Midbrain (tissue), 1 donor: ENCODE results near the gene PIP5KL1.

Source experiments
- DNase-seq: peaks from one replicate; lab custom pipeline; 2025; lab: John Stamatoyannopoulos, UW

The PIP5KL1 gene

GRCh38 chr9:127968700-127969383 is 38.3 kb upstream of the PIP5KL1 start:
- peak; percentile 54 for DNase-seq

DNA sequence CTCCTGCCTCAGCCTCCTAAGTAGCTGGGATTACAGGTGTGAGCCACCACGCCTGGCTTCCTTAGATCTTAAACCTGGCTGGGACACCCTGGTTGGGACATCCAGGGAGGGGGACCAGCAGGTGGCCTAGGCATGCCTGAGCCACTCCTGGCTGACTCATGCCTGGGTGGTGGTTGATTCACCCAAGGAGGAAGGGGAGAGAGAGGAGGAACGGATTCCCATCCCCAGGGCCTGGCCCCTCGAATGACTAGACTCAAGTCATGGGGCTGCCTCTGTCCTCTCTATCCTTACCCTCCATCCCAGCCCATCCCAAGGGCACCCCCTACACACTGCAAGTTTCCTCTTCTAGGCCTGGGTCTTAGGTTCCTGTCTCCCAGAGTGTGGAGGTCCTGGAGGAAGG is 37.5 kb upstream of the PIP5KL1 start:
- no peak for DNase-seq

DNA sequence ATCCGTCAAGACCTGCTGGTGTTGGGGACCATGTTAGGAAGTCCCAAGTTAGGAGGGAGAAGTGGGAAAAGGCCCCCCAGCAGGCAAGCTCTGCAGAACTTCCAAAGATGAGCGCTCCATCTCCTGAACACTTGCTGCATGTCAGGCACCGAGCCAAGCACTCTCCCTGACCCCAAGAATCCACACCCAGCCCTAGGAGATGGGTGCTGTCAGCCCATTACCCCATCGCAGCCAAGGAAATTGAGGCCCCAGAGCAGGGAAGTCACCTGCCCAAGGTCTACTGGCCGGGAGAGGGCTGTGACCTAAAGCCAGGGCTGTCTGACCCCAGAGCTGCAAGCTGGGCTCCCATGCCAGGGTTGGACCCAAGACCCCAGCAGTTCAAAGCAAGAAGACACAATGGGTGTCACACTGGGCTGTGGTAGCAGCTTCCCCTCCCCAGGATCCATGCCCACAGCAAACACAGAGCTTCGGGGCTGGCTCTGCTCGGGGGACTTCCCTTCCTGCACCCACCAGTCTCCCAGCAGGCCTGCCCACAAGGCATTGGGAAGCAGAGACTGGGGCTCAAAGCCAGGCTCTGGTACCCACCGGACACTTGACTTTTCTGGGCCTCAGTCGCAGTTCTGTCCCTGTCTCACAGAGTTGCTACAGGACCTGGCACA is 36.7 kb upstream of the PIP5KL1 start:
- DNase-seq, result no peak

DNA sequence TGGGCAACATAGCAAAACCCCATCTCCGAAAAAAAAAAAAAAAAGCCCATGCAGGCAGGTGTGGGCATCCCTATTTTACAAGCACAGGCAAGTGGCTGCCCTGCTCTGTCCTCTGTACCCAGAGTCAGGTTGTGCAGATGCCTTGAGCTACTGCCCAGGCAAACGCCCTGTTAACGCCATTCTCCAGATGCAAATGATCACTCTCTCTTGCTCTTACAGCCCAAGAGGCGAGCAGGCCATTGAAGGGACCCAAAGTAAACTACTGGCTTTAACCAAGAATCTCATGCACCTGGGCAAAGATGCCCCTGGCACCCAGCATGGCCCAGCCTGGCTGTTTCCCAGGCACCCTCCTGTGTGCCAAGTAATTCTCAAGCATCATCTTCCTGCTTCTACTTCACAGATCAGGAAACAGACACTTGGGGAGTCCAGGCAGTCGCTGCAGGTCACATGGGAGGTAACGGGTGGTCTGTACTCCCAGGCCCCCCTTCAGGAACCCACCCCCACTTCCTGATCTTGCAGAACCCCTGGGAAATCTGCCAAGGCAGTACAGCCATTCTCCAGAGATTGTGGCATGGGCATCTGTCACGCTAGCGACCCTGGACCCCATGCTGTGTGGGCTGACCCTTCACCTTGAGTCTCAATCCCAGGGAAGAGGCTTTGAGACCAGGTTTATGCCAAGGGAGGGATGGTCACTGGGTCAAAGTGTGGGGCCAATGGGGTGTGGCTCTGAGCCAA is 36.0 kb upstream of the PIP5KL1 start:
- no peak for DNase-seq

GRCh38 chr9:127965953-127966352 is 35.4 kb upstream of the PIP5KL1 start:
- no peak for DNase-seq

- DNase-seq, result no peak
Observed at GRCh38 chr9:127963359-127964064, 32.9 kb upstream of the PIP5KL1 start.

DNA sequence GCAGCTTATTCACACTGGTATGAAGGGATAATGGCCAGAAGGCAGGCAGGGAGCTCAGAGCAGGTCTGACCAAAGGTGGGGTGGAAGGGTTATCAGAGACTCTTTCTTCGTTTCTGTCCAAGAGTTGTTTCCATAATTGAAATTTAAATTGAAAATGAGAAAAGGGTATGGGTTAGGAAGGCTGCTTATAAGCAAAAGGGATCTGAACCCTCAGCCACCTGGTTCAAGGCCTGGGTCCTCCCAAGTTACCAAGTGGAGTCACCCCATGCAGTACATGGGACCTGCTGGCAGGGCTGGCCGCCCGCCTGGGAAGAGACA is 32.4 kb upstream of the PIP5KL1 start:
- no peak for DNase-seq

GRCh38 chr9:127962278-127962677 is 31.7 kb upstream of the PIP5KL1 start:
- DNase-seq, result no peak

DNA sequence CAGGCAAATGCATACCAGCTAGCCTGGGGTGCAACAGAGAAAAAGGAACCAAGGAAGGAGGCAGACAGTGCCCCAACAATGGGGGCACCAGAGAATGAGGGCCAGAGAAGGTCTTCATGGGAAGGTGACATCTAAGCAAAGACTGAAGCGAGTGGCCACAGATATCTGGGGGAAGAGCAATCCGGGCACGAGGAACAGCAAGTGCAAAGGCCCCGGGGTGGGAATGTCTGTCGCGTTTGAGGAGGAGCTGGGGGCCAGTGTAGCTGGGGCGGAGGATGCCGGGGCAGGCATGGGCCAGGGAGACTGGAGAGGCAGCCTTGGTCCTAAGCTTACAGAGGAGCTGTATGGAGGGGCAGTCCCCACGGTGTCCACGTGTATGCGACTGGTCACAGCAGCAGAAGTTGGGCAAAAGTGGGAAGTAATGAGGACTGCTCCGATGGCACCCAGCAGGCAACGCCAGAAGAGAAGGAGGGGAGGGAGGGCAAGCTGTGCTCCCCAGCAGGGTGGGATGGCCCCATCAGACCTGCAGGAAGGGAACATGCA is 31.1 kb upstream of the PIP5KL1 start:
- no peak for DNase-seq

DNA sequence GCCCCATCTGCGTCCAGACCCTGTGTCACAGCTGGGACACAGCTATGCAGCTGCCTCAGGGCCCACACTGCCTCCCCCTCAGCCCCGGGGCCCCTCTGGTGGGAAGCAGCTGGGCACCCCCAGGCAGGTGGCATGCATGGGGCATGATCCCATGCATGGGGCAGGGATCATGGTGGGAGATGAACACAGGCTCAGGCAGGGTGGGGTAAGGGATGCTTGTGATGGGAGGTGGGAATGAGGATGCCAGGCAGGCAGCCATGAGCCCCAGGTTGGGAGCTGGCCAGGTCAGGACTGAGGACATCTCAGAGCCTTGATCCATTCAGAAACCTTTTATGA is 30.5 kb upstream of the PIP5KL1 start:
- no peak for DNase-seq

- DNase-seq, result no peak
Observed at GRCh38 chr9:127960410-127961154, 30.0 kb upstream of the PIP5KL1 start.

DNA sequence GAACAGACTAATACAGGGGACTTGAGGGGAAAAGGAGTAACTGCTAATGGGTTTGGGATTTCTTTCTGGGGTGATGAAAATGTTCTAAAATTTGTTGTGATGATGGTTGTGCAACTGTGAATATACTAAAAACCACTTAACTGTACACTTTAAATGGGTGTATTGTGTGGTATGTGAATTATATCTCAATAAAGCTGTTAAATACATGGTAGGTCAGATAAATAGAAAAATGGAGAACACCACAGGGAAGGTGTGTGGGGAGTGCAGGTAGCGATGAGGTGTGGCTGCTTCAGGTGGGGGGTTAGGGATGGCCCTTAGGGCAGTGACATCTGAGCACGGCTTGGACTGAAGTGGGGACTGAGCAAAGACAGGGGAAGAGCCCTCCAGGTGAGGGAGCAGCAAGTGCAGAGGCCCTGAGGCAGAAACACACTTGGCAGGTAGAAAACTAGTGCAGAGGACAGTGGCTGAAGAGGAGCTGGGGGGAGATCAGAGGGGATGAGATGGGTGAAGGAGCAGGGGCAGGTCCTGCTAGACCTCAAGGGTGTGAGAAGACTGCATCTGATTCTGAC is 29.3 kb upstream of the PIP5KL1 start:
- no peak for DNase-seq

DNA sequence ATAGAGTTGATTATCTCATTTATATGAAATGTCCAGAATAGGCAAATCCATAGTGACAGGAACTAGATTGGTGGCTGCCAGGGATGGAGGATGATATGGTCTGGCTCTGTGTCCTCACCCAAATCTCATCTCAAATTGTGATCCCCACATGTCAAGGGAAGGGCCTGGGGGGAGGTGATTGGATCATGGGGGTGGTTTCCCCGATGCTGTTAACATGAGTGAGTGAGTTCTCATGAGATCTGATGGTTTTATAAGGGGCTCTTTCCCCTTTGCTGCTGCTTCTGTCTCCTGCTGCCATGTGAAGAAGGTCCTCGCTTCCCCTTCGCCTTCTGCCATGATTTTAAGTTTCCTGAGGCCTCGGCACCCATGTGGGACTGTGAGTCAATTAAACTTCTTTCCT is 28.8 kb upstream of the PIP5KL1 start:
- no peak for DNase-seq

DNA sequence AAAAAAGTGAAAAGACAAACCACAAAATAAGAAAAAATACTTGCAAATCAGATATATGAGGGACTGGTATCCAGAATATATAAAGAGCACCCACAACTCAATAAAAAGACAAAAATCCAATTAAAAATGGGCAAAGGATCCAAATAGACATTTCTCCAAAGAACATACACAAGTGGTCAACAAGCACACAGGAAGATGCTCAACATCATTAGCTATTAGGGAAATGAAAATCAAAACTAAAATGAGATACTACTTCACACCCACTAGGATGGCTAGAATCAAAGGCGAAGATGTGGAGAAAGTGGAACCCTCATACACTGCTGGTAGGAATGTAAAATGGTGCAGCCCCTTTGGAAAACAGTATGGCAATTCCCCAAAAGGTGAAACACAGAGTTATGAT is 28.2 kb upstream of the PIP5KL1 start:
- DNase-seq, result no peak

DNA sequence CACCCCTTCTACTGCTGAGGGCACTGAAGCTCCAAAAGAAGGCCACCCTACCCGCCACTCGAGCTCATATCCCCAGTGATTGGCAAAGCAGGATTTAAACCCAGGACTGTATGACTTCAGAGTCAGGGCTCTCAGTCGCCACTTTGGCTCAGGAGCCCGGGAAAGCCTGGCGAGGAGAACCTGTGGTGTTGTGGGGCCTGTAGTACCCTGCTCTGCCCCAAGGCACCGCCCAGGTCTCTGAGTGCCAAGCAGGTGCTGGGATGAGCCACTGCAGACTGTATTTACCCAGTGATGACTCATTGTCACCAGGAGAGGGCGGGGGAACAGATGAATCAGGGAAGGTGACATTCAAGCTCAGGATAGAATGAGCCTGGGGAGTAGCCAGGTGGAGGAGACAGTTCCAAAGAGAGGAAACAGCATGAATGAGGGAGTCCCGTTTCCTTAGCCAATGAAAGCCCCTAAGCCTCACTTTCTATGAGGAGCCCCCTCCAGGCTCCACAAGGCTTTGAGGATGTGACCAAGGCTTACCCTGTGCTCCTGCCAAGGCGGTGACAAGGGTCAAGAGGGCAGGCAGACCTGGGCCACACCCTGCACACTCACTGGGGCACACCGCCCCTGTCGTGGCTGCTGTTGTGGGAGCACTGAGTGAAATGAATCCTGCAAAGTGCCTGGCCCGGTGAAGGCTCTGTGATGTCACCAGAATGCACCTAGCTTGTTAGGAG is 24.9 kb upstream of the PIP5KL1 start:
- no peak for DNase-seq

- peak; percentile 63 for DNase-seq
Observed at GRCh38 chr9:127954831-127955293, 24.3 kb upstream of the PIP5KL1 start.

DNA sequence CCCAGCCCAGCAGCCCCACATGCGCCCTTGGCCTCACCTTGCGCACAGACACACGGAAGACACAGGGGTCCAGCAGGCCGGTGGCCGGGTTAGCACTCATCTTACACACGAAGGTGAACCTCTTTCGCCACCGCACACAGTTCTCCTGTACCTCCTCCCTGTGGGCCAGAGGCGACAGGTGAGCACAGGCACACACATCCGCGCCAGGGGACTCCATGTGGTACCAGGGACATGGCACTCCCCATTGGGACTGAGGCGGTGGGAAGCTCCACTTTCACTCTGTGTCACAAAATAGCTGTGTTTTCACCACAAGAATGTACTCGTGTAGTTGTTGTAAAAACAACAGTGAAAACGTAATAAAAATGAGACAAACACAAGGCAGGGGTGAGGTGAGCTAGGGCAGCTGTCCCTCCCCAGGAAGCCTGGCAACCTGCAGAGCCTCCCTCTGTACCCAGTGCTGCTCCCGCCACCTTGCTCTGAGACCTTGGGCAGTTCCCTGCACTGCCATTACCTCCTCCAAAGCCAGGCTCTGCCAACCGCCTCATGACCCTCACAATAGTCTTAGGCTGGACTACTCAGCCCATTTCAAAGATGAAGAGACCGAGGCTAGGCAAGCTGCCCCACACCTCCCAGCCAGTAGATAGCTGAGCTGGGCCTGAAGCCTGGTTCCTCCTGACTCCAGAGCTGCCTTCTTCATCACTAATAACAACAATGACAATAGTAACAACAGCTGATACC is 23.4 kb upstream of the PIP5KL1 start:
- no peak for DNase-seq

- no peak for DNase-seq
Observed at GRCh38 chr9:127953154-127953553, 22.6 kb upstream of the PIP5KL1 start.

DNA sequence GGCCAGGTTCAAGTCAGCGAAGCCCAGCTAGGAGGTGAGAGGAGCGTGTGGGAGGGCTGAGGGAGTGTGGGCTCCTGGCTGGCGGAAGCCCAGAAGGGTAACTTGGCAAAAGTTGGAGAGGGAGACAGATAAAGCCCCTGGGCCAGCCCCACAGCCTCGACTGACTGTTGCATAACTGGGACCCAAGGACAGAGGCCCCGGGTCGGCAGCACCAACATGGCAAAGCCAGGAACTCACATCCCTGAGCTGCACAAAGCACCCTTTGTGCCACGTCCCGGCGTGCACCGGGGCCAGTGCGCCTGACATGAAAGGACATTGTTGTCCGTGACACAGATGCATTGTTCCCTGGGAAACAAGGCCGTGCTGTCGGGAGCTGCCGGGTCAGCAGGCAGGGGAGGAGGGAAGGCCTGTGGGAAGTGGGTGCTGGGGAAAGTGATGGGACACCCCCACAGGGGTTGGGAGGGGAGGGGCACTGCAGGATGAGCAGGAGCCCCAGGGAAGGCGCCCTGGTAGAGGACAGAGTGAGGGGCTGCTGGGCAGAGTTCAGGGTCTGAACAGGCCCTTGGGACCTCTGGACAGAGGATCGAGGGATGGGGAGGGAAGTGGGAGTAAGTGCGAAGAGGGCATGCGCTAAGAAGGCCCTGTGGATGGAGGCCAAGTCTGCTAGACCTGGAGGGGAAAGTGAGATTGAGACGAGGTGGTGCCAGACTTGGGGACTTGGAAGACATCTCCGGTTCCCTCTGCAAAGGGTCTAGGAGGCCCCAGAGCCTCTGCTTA is 20.1 kb upstream of the PIP5KL1 start:
- DNase-seq, result peak; percentile 95
